SHP77 (cell line): ENCODE data around the gene CCL16.
"Not testable (repeated sequence)": the region's sequence is repeated elsewhere in the genome, so short reads cannot be mapped to it uniquely, and the experiment has no call there.

Source experiments
- DNase-seq, 2 experiments: peaks; one replicate each; lab custom pipeline; 2025; lab: John Stamatoyannopoulos, UW

CCL16 gene

GRCh38 chr17:35984140-35984539 lies 2.8 kb upstream of the CCL16 start:
- no peak for DNase-seq

- DNase-seq: no peak
Measured at GRCh38 chr17:35982409-35983191, 1.3 kb upstream of the CCL16 start.

- no peak for DNase-seq
Measured at GRCh38 chr17:35981908-35982330, 622 bp upstream of the CCL16 start.

GRCh38 chr17:35978346-35978745 lies 3.0 kb downstream of the CCL16 start:
- no peak for DNase-seq

GRCh38 chr17:35977509-35977908 lies 3.8 kb downstream of the CCL16 start:
- DNase-seq: no peak

- no peak for DNase-seq
Measured at GRCh38 chr17:35973333-35974260, 7.7 kb downstream of the CCL16 start.

GRCh38 chr17:35972945-35973332 lies 8.4 kb downstream of the CCL16 start:
- DNase-seq: no peak

GRCh38 chr17:35972535-35972934 lies 8.8 kb downstream of the CCL16 start:
- no peak for DNase-seq

GRCh38 chr17:35972066-35972465 lies 9.2 kb downstream of the CCL16 start:
- DNase-seq: no peak

GRCh38 chr17:35969558-35970380 lies 11.5 kb downstream of the CCL16 start:
- peak; percentile 51 to 55 for DNase-seq

- no peak for DNase-seq
Measured at GRCh38 chr17:35968520-35969054, 12.7 kb downstream of the CCL16 start.

GRCh38 chr17:35965272-35965671 lies 16.0 kb downstream of the CCL16 start:
- no peak for DNase-seq

- no peak for DNase-seq
Measured at GRCh38 chr17:35963663-35964062, 17.6 kb downstream of the CCL16 start.

GRCh38 chr17:35953720-35954119 lies 27.6 kb downstream of the CCL16 start:
- no peak for DNase-seq

GRCh38 chr17:35949401-35949800 lies 31.9 kb downstream of the CCL16 start:
- DNase-seq: no peak

GRCh38 chr17:35948092-35948491 lies 33.2 kb downstream of the CCL16 start:
- no peak for DNase-seq

- peak; percentile 40 to 41 for DNase-seq
Measured at GRCh38 chr17:35947156-35947585, 34.1 kb downstream of the CCL16 start.

GRCh38 chr17:35944151-35944550 lies 37.1 kb downstream of the CCL16 start:
- DNase-seq: no peak

- no peak for DNase-seq
Measured at GRCh38 chr17:35943537-35943936, 37.8 kb downstream of the CCL16 start, which contains the start of gene LYZL6. Gene LYZL6, minus strand, starts transcription at chr17:35943713. Its CDS starts 4,357 bp downstream, at chr17:35939356.

GRCh38 chr17:35942588-35943186 lies 38.6 kb downstream of the CCL16 start:
- DNase-seq: no peak

GRCh38 chr17:35938492-35938891 lies 42.8 kb downstream of the CCL16 start:
- not testable (repeated sequence) for DNase-seq
